WTC11 (cell line): ENCODE measurements around the gene SPOP.

Source experiments
- ATF3 ChIP-seq: sonication (generic); formaldehyde crosslinking; conservative IDR thresholded peaks from 2 replicates; pipeline ENCODE4 v1.8.1; 2022; ENCODE audit warnings: mild to moderate bottlenecking, missing genetic modification reagents
- CTCF ChIP-seq: fragments of 200-600 bp; IDR thresholded peaks from 2 replicates; pipeline ENCODE4 v1.8.0; 2022; ENCODE audit warnings: antibody characterized with exemption
- ESRRA ChIP-seq: sonication (generic); formaldehyde crosslinking; IDR thresholded peaks from 2 replicates; pipeline ENCODE4 v1.8.1; 2022; ENCODE audit warnings: mild to moderate bottlenecking, missing genetic modification reagents, borderline replicate concordance
- OVOL2 ChIP-seq: fragments of 250-450 bp; sonication (Bioruptor Pico); IDR thresholded peaks from 2 replicates; pipeline ENCODE4 v1.9.0; 2021; ENCODE audit warnings: mild to moderate bottlenecking, borderline replicate concordance
- SP1 ChIP-seq: sonication (generic); formaldehyde crosslinking; conservative IDR thresholded peaks from 2 replicates; pipeline ENCODE4 v1.8.1; 2022; ENCODE audit warnings: missing genetic modification reagents

GRCh38 chr17:49588312-49588711, 89.6 kb downstream of the SPOP start:
- TF ChIP-seq CTCF (no peak), ATF3 (CRISPR knock-in tag) (no peak), ESRRA (CRISPR knock-in tag) (no peak), SP1 (CRISPR knock-in tag) (no peak), OVOL2 (no peak)
